HUDEP-2 (cell line): Measurements from ENCODE around the gene TM4SF20.
"Not testable (repeated sequence)": the region's sequence is repeated elsewhere in the genome, so short reads cannot be mapped to it uniquely, and the experiment has no call there.

Experiments
- DNase-seq, 76 experiments: peaks; one replicate each; lab custom pipeline; 2025; ENCODE audit not compliant: unreplicated experiment in 76 of 76; lab: John Stamatoyannopoulos, UW

TM4SF20 gene

GRCh38 chr2:227368574-227368973 is 10.5 kb downstream of the TM4SF20 start:
- DNase-seq = no peak

- DNase-seq = no peak
These were observed 11.7 kb downstream of the TM4SF20 start for GRCh38 chr2:227367427-227367795.

- no peak for DNase-seq
These were observed 12.2 kb downstream of the TM4SF20 start for GRCh38 chr2:227366769-227367426.

GRCh38 chr2:227365833-227366232 is 13.3 kb downstream of the TM4SF20 start:
- DNase-seq = no peak

GRCh38 chr2:227364585-227365263 is 14.4 kb downstream of the TM4SF20 start:
- not testable (repeated sequence) for DNase-seq

- peak in 1 of 76 experiments; percentile 4 for DNase-seq
These were observed 15.3 kb downstream of the TM4SF20 start for GRCh38 chr2:227363756-227364155.

GRCh38 chr2:227360351-227360750 is 18.8 kb downstream of the TM4SF20 start:
- DNase-seq = no peak

- DNase-seq = no peak
These were observed 27.5 kb downstream of the TM4SF20 start for GRCh38 chr2:227351639-227352038.

GRCh38 chr2:227349989-227350612 is 29.0 kb downstream of the TM4SF20 start:
- DNase-seq = no peak

- DNase-seq = no peak
These were observed 30.8 kb downstream of the TM4SF20 start for GRCh38 chr2:227348324-227348723.

- no peak for DNase-seq
These were observed 32.0 kb downstream of the TM4SF20 start for GRCh38 chr2:227347117-227347516.

GRCh38 chr2:227344231-227344630 is 34.9 kb downstream of the TM4SF20 start:
- DNase-seq = no peak

- no peak for DNase-seq
These were observed 37.6 kb downstream of the TM4SF20 start for GRCh38 chr2:227341553-227341952.

- no peak for DNase-seq
These were observed 39.0 kb downstream of the TM4SF20 start for GRCh38 chr2:227340106-227340505.

GRCh38 chr2:227339098-227339599 is 40.0 kb downstream of the TM4SF20 start:
- no peak for DNase-seq

- DNase-seq = no peak
These were observed 41.7 kb downstream of the TM4SF20 start for GRCh38 chr2:227337442-227337841.

GRCh38 chr2:227335713-227336112 is 43.4 kb downstream of the TM4SF20 start:
- no peak for DNase-seq

- no peak for DNase-seq
These were observed 52.3 kb downstream of the TM4SF20 start for GRCh38 chr2:227326783-227327182.

- peak in 8 of 76 experiments; percentile 5 to 51 (median 28) for DNase-seq
These were observed 53.3 kb downstream of the TM4SF20 start for GRCh38 chr2:227325839-227326195.

- peak in 74 of 76 experiments; percentile 38 to 93 (median 81) for DNase-seq
These were observed 53.9 kb downstream of the TM4SF20 start, which contains the start of gene MFF for GRCh38 chr2:227324995-227325838. MFF (plus strand) TSS chr2:227325251; CDS start chr2:227330666, 5,415 bp downstream.

- peak in 3 of 76 experiments; percentile 7 to 42 (median 25) for DNase-seq
These were observed 54.5 kb downstream of the TM4SF20 start for GRCh38 chr2:227324642-227324994.
